Measurements from ENCODE around the gene TFAP2E. TPM values are rescaled to one million over a fixed set of nuclear protein-coding genes. Genes with fewer than 3 reads are reported as not detected.

The TFAP2E gene
- total RNA-seq, 8 experiments from 2014 or later, result 0.20 to 12.4 (median 3.0) TPM

GRCh38 chr1:35595684-35596083 lies 22.6 kb downstream of the TFAP2E start:
- 77 to 100% (median 94%) methylated on average over 3 to 7 of the region's 7 CpGs; no CpG with 5 or more reads in 2 of the 10 experiments for WGBS, 10 experiments
- Histone ChIP-seq H3K4me3 (no peak overlapping the region), H3K27ac (no peak overlapping the region), H3K4me1 (replicated peaks in 1 of 2) (peaks cover 0 to 6% of the 10 kb centered on the region in 2 donors)
- peak in 2 of 8 experiments; percentile 10 to 22 for ATAC-seq (replicated peaks in 6 of 8)
- in situ Hi-C loops (cut with MboI; ENCODE audit: low pct_unique_long_range_greater_than_20kb in 2 of 9, low sequenced_read_pairs in 9 of 9, unreplicated experiment in 9 of 9), result no loop called here

- 57 to 96% (median 87%) methylated on average over 2 to 5 of the region's 5 CpGs; no CpG with 5 or more reads in 3 of the 10 experiments for WGBS, 10 experiments
- Histone ChIP-seq H3K4me3 (no peak overlapping the region), H3K4me1 (replicated peaks in 1 of 2) (peaks cover 0 to 6% of the 10 kb centered on the region in 2 donors), H3K27ac (no peak overlapping the region)
- peak in 1 of 8 experiments; percentile 11 for ATAC-seq (replicated peaks in 6 of 8)
- in situ Hi-C loops (cut with MboI; ENCODE audit: low pct_unique_long_range_greater_than_20kb in 2 of 9, low sequenced_read_pairs in 9 of 9, unreplicated experiment in 9 of 9), result no loop called here
Measured at GRCh38 chr1:35597870-35598269, 24.8 kb downstream of the TFAP2E start.

GRCh38 chr1:35598895-35599294 lies 25.8 kb downstream of the TFAP2E start:
- Histone ChIP-seq H3K4me3 (no peak overlapping the region), H3K27ac (no peak overlapping the region), H3K4me1 (replicated peaks in 1 of 2) (no peaks in the 10 kb centered on the region)
- peak in 3 of 8 experiments; percentile 48 to 79 (median 68) for ATAC-seq (replicated peaks in 6 of 8)
- in situ Hi-C loops (cut with MboI; ENCODE audit: low pct_unique_long_range_greater_than_20kb in 2 of 9, low sequenced_read_pairs in 9 of 9, unreplicated experiment in 9 of 9), result no loop called here
- WGBS, 10 experiments, result 20 to 100% (median 58%) methylated on average over 1 to 2 of the region's 2 CpGs; no CpG with 5 or more reads in 4 of the 10 experiments

- Histone ChIP-seq H3K4me3 (no peak overlapping the region), H3K27ac (no peak overlapping the region), H3K4me1 (replicated peaks in 1 of 2) (no peaks in the 10 kb centered on the region)
- ATAC-seq (replicated peaks in 6 of 8), result peak in 1 of 8 experiments; percentile 3
- WGBS, 10 experiments, result 72 to 100% (median 95%) methylated on average over 1 to 3 of the region's 3 CpGs
- in situ Hi-C loops (cut with MboI; ENCODE audit: low pct_unique_long_range_greater_than_20kb in 2 of 9, low sequenced_read_pairs in 9 of 9, unreplicated experiment in 9 of 9), result no loop called here
Measured at GRCh38 chr1:35599411-35599810, 26.3 kb downstream of the TFAP2E start.

GRCh38 chr1:35600593-35600992 lies 27.5 kb downstream of the TFAP2E start:
- H3K4me1 ChIP-seq (replicated peaks in 1 of 2), result peaks cover 0 to 4% of the 10 kb centered on the region in 2 donors
- in situ Hi-C loops (cut with MboI; ENCODE audit: low pct_unique_long_range_greater_than_20kb in 2 of 9, low sequenced_read_pairs in 9 of 9, unreplicated experiment in 9 of 9), result no loop called here
- H3K27ac ChIP-seq, result no peak overlapping the region
- H3K4me3 ChIP-seq, result no peak overlapping the region
- peak in 1 of 8 experiments; percentile 39 for ATAC-seq (replicated peaks in 6 of 8)
- WGBS, 10 experiments, result 79 to 100% (median 91%) methylated on average over 1 to 3 of the region's 3 CpGs; no CpG with 5 or more reads in 2 of the 10 experiments

- Histone ChIP-seq H3K4me3 (no peak overlapping the region), H3K4me1 (replicated peaks in 1 of 2) (peaks cover 0 to 5% of the 10 kb centered on the region in 2 donors), H3K27ac (no peak overlapping the region)
- 80 to 100% (median 93%) methylated on average over 1 to 3 of the region's 3 CpGs; no CpG with 5 or more reads in 4 of the 10 experiments for WGBS, 10 experiments
- no peak for ATAC-seq (replicated peaks in 6 of 8)
- in situ Hi-C loops (cut with MboI; ENCODE audit: low pct_unique_long_range_greater_than_20kb in 2 of 9, low sequenced_read_pairs in 9 of 9, unreplicated experiment in 9 of 9), result no loop called here
Measured at GRCh38 chr1:35603468-35603867, 30.4 kb downstream of the TFAP2E start.

- H3K27ac ChIP-seq, result no peak overlapping the region
- ATAC-seq (replicated peaks in 6 of 8), result no peak
- in situ Hi-C loops (cut with MboI; ENCODE audit: low pct_unique_long_range_greater_than_20kb in 2 of 9, low sequenced_read_pairs in 9 of 9, unreplicated experiment in 9 of 9), result no loop called here
- no peak overlapping the region for H3K4me3 ChIP-seq
- H3K4me1 ChIP-seq (replicated peaks in 1 of 2), result peaks cover 0 to 5% of the 10 kb centered on the region in 2 donors
- WGBS, 10 experiments, result 82 to 100% (median 93%) methylated on average over 1 to 4 of the region's 4 CpGs
Measured at GRCh38 chr1:35603941-35604340, 30.8 kb downstream of the TFAP2E start.

GRCh38 chr1:35605071-35605866 lies 32.2 kb downstream of the TFAP2E start:
- Histone ChIP-seq H3K4me1 (replicated peaks in 1 of 2) (peaks cover 0 to 5% of the 10 kb centered on the region in 2 donors), H3K4me3 (no peak overlapping the region), H3K27ac (no peak overlapping the region)
- in situ Hi-C loops (cut with MboI; ENCODE audit: low pct_unique_long_range_greater_than_20kb in 2 of 9, low sequenced_read_pairs in 9 of 9, unreplicated experiment in 9 of 9), result no loop called here
- no peak for ATAC-seq (replicated peaks in 6 of 8)
- WGBS, 10 experiments, result 50 to 93% (median 71%) methylated on average over 1 to 6 of the region's 6 CpGs

GRCh38 chr1:35605867-35606182 lies 32.7 kb downstream of the TFAP2E start:
- no peak for ATAC-seq (replicated peaks in 6 of 8)
- Histone ChIP-seq H3K4me1 (replicated peaks in 1 of 2) (peaks cover 0 to 5% of the 10 kb centered on the region in 2 donors), H3K4me3 (no peak overlapping the region), H3K27ac (no peak overlapping the region)
- 11 to 100% (median 75%) methylated on average over 1 to 4 of the region's 4 CpGs; no CpG with 5 or more reads in 1 of the 10 experiments for WGBS, 10 experiments
- in situ Hi-C loops (cut with MboI; ENCODE audit: low pct_unique_long_range_greater_than_20kb in 2 of 9, low sequenced_read_pairs in 9 of 9, unreplicated experiment in 9 of 9), result no loop called here

GRCh38 chr1:35611655-35612054 lies 38.5 kb downstream of the TFAP2E start:
- Histone ChIP-seq H3K4me3 (no peak overlapping the region), H3K4me1 (replicated peaks in 1 of 2) (no peaks in the 10 kb centered on the region), H3K27ac (no peak overlapping the region)
- in situ Hi-C loops (cut with MboI; ENCODE audit: low pct_unique_long_range_greater_than_20kb in 2 of 9, low sequenced_read_pairs in 9 of 9, unreplicated experiment in 9 of 9), result no loop called here
- WGBS, 10 experiments, result 91 to 100% (median 98%) methylated on average over 1 to 7 of the region's 7 CpGs; no CpG with 5 or more reads in 2 of the 10 experiments
- ATAC-seq (replicated peaks in 6 of 8), result no peak

GRCh38 chr1:35615440-35615839 lies 42.3 kb downstream of the TFAP2E start:
- Histone ChIP-seq H3K4me1 (replicated peaks in 1 of 2) (no peaks in the 10 kb centered on the region), H3K27ac (no peak overlapping the region), H3K4me3 (no peak overlapping the region)
- WGBS, 10 experiments, result 56 to 100% (median 90%) methylated on average over 2 to 8 of the region's 8 CpGs; no CpG with 5 or more reads in 1 of the 10 experiments
- ATAC-seq (replicated peaks in 6 of 8), result no peak
- in situ Hi-C loops (cut with MboI; ENCODE audit: low pct_unique_long_range_greater_than_20kb in 2 of 9, low sequenced_read_pairs in 9 of 9, unreplicated experiment in 9 of 9), result no loop called here

GRCh38 chr1:35619237-35620121 lies 46.4 kb downstream of the TFAP2E start:
- Histone ChIP-seq H3K4me3 (no peak overlapping the region), H3K27ac (no peak overlapping the region), H3K4me1 (replicated peaks in 1 of 2) (peaks cover 0 to 5% of the 10 kb centered on the region in 2 donors)
- in situ Hi-C loops (cut with MboI; ENCODE audit: low pct_unique_long_range_greater_than_20kb in 2 of 9, low sequenced_read_pairs in 9 of 9, unreplicated experiment in 9 of 9), result no loop called here
- ATAC-seq (replicated peaks in 6 of 8), result no peak
- 71 to 97% (median 91%) methylated on average over 4 to 6 of the region's 6 CpGs for WGBS, 10 experiments

All from motor neuron (in vitro differentiated cells).